GM12878 (cell line): ENCODE data around the gene OLFM1.

Source experiments
- CTCF ChIP-seq, 3 experiments: IDR thresholded peaks in 2 of 3; conservative IDR thresholded peaks in 1 of 3; 2 replicates each; pipeline ENCODE4 v1.5.1; 2011; ENCODE audit warnings: low read depth in 3 of 3, low read length in 3 of 3, mild to moderate bottlenecking in 3 of 3, control low read depth in 2 of 3, moderate library complexity in 2 of 3, inconsistent platforms in 1 of 3, mixed read lengths in 1 of 3; ENCODE audit not compliant: control insufficient read depth in 2 of 3, insufficient read depth in 1 of 3; ENCODE audit errors: extremely low read depth in 1 of 3
- NFIC ChIP-seq: IDR thresholded peaks from 2 replicates; pipeline ENCODE4 v1.6.1; 2012; ENCODE audit warnings: low read depth, mild to moderate bottlenecking, inconsistent platforms, low read length, moderate library complexity
- ZNF274 ChIP-seq: IDR thresholded peaks from one replicate; pipeline ENCODE4 v1.8.0; 2011; ENCODE audit not compliant: insufficient read length, insufficient read depth

- TF ChIP-seq CTCF (IDR thresholded peaks at IDR 0.05 in 2 of 3, conservative IDR thresholded peaks at IDR 0.05 in 1 of 3; ENCODE audit: control insufficient read depth in 2 of 3, extremely low read depth in 1 of 3, insufficient read depth in 1 of 3, low read depth in 3 of 3, low read length in 3 of 3): no peak
- no peak for TF ChIP-seq ZNF274
- TF ChIP-seq NFIC: no peak
These were observed 5.7 kb upstream of the OLFM1 start for GRCh38 chr9:135081731-135082130.
